ENCODE results near the gene GNG10.
A peak's percentile ranks its signal among the peaks of the same experiment; 100 is the strongest.
"Not testable (repeated sequence)": the region's sequence is repeated elsewhere in the genome, so short reads cannot be mapped to it uniquely, and the experiment has no call there.

The GNG10 gene

GRCh38 chr9:111657051-111657450 lies 4.4 kb upstream of the GNG10 start:
- DNase-seq, result no peak

DNA sequence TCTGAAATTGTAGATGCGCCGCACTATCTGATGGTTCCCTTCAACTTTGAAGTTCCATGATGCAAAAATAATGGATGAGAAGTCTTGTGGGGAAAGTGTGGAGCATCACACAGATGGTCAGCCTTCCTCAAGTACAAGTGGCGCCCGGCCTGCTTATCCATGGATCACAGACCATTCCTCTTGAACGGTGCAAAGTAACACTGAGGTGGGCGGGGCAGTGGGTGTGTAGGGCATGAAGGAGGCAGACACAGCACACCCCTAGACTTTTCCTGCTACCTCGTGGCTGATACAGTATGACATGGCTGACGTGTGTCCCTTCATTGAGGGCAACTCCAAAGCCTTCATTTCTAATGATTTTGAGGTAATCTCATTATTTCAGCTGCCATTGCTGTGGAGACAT lies 2.5 kb upstream of the GNG10 start:
- DNase-seq, result no peak

DNA sequence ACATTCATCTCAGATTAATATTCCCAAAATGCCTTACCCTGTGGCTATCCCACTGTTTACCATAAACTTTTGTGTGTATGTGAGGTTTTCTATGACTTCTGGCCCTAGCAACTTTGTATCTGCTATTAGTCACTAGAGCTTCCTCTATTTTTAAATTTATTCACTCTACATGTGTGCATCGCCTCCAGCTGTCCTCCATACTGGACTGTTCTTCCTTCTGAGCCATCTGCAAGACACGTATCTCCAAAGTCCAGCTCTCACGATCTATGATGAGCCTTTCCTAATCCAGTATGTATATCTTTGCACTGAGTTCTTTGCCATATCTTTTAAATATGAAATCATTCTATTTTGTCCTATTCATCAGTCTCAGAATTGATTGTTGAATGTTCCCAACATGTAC lies 1.7 kb upstream of the GNG10 start:
- no peak for DNase-seq

DNA sequence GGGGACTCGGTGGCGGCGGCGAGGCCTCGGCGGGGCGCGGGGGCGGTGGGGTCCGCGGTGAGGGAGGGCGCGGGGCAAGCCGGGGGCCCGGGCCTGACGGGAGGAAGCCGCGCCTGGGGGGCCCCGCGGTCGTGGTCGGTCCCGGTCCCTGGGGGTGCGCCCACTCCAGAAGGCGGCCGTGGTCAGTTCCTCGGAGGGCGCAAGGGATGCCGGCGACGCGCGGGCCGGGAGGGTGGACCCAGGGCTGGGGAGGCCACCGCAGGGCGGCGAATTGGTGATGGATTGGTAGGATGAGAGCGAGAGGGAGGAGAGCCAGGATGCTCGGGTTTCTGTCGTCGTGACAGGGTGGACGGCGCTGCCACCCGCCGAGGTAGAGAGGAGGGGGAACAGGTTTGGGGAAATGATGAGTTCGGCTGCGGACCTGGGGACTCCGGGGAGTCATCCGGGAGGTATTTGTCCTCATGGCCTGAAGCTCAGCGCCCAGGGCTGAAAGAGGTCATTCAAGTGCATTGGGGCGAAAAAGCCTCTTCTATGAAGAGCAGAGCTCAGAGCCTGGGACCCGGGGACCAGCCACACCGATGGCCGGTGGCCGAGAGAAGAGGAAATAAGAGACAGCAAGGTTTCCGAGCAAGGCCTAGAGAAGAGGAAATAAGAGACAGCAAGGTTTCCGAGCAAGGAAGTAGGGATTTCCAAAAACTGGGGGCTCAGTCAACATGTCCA lies 557 bp downstream of the GNG10 start:
- DNase-seq, result peak; percentile 13

DNA sequence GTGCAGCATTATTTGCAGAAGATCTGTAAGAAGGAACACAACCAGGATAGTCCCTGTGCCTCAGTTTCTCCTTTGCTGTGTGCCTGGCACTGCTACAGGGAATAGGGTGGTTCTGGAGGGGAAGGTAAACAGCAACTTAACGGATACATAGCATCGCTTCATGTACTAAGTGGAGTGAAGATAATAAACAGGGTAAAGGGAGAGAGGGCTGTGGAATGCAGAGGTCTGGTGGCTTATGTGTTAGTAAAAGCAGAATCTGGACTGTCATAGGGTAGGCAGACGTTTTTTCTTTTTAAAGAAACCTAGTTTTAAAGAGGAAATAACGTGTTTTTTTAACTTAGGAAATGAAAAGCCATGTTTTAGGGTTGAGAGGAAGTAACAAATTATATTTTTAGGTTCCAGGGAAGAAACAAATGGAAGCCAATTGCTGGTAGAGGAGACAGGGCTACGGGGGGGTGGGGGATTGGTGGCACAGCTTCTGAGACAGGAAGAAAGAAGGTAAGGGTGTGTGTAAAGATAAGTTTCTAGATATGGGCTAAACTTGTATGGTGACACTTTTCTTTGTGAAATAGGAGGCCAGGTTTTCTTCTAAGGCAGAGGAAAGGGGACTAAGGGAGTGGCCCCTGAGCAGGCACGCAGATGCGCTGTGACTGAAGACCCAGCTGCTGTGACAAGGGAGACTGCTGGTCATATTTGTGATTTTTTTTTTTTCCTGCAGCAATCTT lies 1.3 kb downstream of the GNG10 start:
- no peak for DNase-seq

- no peak for DNase-seq
Measured at GRCh38 chr9:111663301-111663823, 2.0 kb downstream of the GNG10 start.

DNA sequence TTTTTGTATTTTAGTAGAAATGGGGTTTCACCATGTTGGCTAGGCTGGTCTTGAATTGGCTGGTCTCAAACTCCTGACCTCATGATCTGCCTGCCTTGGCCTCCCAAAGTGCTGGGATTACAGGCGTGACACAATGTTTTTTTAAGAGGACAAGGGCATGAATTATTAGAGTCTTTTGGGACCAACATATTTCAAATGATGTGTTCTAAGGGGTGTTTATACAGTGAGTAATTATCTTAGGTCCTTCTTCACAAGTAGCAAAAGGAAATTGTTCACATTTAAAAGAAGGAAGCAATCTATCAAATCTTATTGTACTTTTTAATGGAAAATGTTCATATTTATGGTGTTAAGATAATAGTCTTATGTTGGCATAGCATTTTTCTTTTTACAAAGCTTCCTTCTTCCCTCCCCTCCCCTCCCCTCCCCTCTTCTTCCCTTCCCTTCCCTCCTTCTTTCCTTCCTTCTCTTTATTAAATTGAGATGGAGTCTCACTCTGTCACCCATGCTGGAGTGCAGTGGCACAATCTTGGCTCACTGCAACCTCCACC lies 6.7 kb downstream of the GNG10 start:
- DNase-seq, result no peak

DNA sequence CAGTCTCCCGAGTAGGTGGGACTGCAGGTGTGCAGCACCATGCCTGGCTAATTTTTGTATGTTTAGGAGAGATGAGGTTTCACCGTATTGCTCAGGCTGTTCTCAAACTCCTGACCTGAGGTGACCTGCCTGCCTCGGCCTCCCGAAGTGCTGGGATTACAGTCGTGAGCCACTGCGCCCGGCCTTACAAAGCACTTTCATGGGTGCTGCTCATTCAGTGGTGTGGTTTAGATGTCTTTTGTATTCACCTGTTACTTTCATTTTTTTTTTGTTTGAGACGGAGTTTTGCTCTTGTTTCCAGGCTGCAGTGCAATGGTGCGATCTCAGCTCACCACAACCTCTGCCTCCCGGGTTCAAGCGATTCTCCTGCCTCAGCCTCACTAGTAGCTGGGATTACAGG lies 7.2 kb downstream of the GNG10 start:
- DNase-seq, result not testable (repeated sequence)

DNA sequence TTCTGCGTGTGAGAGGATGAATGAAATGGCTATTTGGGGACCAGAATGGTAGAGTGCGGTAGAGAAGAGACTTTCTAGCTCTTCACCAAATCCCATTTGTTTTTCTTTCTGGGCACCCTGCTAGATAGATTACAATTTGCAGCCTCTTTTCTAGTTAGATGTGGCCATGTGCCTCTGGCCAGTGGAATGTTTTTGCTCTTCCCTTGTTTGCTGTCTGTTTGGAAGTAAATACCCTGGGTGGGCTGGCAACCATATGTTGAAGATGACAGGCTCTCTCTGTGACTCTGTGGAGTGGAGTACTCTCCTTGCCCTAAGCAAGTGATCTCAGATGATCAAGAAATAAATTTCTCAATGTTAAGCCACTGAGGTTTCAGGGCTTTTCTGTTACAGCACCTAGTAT lies 12.9 kb downstream of the GNG10 start:
- DNase-seq, result no peak

DNA sequence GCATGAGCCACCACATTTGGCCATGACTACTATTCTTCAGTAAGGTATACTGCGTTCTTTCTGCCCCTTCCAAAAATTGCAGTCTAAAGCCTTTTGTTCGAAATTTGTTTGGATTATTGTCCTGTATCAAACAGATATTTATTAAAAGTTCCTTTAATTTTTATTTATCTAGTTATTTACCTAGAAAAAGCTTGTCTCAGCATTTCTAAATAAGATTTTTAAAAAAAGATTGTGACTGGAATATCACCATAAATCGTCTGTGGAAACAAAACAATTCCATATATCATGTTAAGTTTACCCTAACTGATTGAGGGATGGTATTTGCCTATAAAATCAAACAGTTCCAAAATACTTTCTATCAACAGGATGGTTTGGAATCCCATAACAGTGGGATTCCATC lies 14.7 kb downstream of the GNG10 start:
- DNase-seq, result no peak

- DNase-seq, result no peak
Measured at GRCh38 chr9:111678293-111678692, 16.9 kb downstream of the GNG10 start.

DNA sequence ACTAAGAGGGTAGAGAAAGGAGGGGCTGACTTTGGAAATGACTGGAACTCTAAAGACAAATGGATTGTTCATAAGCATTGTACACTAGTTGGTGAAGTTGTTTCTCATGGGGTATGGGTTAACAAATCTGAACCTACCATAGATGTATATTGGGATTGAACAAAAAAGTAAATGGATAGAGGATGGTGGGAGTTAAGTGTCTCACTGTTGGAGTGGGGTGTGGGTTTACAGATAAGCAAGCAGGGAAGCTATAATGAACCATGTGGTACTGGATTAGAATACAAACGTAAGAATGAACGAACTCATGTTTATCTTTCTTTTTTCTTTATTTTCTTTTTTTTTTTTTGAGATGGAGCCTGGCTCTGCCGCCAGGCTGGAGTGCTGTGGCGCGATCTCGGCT lies 17.8 kb downstream of the GNG10 start:
- DNase-seq, result no peak

DNA sequence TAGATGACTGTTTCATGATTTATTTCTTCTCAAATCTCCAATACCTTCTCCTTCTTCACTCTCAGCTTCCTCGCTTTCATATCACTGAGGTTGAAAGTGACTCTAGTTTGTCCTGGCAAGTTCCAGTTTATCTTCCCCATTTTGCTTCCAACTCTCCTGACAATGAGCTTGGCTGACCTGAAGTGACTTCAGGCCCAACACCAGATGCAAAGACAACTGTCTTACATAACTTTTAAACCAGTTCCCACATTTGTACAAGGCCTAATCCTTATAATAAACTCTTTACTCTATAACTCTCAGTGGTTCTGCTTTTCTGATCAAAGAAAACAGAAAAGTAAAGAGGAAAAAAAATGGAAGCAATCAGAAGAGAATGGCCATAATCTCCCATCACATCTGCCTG lies 22.0 kb downstream of the GNG10 start:
- DNase-seq, result no peak

DNA sequence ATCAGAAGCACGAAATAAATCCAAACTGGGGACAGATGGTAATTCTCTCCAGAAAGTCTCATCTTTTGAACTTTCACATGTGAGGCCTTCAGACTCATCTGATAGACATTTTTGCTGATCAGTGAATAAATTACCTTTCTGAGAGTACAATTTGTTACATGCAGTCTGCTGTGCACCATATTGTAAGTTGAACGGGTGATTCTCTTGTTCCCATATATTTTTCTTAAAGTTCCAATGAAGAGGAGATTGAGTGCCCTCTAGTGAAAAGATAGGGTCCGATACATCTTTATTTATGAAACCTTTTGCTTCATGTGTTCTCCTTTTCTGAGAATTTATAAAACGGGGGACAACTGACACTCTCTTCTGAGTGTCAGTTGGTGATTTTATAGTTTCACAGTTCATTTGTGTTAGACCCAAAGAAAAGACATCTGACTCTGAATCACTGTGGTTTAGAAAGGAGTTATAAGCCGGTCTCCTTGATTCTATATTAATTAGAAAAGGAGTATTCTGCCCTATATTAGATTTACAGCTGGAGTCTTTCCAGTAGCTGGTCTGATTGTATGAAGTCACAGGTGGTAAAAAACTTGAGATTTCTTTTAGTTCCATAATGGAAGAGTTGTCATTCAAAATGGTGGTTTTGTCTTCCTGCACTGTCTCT lies 30.4 kb downstream of the GNG10 start:
- no peak for DNase-seq

DNA sequence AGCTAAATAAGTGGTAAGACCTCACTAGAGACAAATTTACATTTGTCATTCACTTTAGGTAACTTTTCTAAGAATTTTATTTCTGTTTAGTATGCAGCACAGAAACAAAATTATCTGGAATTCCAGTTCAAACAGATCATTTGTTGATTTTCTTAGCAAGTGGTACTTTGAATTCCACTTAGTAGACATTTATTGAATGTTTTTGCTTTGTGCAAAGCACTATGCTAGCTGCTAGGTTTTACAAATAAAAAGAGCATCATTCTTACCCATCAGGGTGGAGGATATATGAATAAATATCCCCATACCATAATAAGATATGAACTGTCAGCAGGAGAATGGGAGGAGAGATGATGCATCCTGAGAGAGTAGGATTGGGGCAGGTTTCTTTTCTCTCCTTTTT lies 35.4 kb downstream of the GNG10 start:
- DNase-seq, result no peak

DNA sequence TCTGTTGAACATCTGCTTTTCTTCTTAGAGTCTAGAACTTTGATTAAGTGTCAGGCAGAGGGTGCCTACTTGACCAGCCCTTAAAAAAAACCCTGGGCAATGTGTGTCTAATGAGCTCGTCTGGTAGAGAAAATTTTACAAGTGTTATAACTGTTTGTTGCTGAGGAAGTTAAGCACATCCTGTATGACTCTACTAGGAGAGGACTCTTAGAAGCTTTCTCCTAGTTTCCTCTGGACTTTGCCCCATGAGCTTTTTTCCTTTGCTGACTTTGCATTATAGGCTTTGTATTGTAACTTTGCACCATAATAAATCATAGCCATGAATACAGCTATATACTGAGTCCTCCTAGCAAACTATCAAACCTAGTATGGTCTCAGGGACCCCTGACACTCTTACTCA lies 39.4 kb downstream of the GNG10 start:
- no peak for DNase-seq

DNA sequence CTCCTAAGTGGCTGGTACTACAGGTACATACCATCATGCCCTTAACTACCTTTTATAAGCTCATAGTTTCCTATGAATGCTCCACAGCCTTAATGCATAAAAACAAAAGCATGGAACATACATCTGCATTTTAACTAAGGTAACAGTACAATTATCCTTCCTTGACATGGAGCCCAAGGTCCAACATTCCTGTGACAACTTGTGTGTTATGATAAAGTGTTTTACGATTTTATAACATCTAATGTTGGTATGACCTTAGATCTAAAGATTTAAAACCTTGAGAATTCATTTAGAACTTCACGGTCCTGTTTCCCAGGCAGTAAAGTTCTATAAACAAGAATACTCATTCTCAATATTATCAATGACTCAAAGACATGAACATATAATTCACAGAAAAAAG lies 43.1 kb downstream of the GNG10 start:
- no peak for DNase-seq

GRCh38 chr9:111711548-111711947 lies 50.1 kb downstream of the GNG10 start:
- DNase-seq, result no peak

DNA sequence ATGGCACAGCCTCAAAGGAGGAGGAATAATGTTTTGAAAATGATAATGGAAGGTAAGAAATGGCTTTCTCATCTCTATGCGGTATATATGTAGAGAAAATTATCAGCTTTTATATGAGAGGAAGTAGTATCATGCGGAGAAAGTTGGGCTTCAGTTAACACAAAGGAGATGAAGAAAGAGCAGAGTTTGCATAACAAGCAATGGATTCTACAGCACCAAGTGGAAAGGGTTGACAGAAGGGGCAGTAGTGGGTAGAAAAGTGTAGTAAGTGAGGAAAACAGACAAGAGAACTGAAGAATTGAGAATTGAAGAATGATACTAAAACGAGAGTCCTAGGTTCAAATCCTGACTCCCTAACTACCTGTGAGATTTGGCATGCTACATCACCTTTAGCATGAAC lies 51.0 kb downstream of the GNG10 start:
- no peak for DNase-seq

DNA sequence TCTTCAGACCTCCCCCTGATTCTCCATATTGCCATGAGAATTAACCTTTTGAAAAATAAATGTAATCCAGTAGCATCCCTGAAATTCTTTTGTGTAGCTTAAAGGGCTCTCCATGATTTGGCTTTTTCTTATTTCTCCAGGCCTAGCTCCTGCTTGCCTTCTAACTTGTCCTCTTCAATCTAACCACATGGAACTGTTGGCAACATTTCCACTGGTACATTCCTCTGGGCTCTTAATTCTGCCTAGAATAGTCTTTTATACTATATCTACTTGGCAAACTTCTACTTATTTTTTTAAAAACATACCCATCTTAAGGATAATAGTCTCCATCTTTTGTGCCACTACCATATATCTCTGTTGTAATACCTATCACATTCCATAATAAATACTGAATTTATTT lies 54.1 kb downstream of the GNG10 start:
- no peak for DNase-seq

DNA sequence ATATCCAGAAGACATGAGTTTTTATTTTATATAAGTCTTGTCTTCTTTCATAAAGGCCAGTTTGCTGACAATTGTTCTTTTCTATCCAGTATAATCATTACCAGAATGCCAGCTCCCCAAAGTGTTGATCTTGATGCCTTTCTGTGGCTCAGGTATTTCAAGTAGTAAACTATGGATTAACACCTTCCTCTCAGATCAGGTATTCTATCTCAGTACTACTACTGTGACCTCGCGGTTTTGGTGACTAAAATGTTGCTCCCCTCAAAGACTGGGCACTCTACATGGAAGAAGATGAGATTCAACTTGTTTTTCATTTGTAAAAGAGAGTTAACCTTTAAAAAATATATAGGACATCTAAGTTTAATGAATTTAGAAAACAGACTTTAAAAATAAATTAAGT lies 58.1 kb downstream of the GNG10 start:
- DNase-seq, result no peak
